ENCODE measurements around the gene RTL9. TPM values are rescaled to one million over a fixed set of nuclear protein-coding genes. Genes with fewer than 3 reads are reported as not detected.

Gene RTL9
- polyA plus RNA-seq, 1 of the 3 experiments (the other 2 are of a cell fraction): 0.02 TPM

DNA sequence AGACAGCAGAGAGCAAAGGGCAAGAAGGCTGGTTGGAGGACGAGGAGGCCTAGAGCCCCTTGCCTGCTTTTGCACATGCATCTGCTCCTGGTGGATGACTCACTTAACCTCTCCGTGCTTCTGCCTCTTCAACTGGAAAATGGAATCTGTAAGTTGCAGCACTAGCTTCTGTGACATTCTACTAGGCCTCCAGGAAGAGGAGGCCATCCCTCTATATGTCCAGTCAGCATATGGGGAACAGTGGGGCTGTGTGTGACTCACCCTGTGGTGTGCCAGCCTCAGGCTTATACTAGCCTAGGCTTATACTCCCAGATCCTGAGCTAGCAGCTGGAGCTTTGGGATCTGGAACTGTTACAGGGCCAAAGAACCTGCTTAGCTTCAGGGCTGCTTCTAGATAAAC is 36.0 kb downstream of the RTL9 start:
- H3K9ac ChIP-seq: no peak overlapping the region
- H3K9me3 ChIP-seq: no peaks in the 10 kb centered on the region
- no peaks in the 10 kb centered on the region for H3K79me2 ChIP-seq (ENCODE audit: insufficient read depth)
- H3K4me3 ChIP-seq (ENCODE audit: low read depth in 2 of 2, low read length in 1 of 2): no peak overlapping the region
- no peak overlapping the region for H2AFZ ChIP-seq (ENCODE audit: low read depth)
- ChIA-PET POLR2A (no interaction called here), CTCF (interaction anchor here (3.4 kb wide), 1 partner anchor 13 kb away, joined by 15 read pairs; no protein-coding TSS in a partner anchor)
- H3K36me3 ChIP-seq (replicated peaks in 1 of 2; ENCODE audit: control insufficient read depth in 1 of 2, insufficient read depth in 2 of 2, low read length in 1 of 2): no peaks in the 10 kb centered on the region
- H3F3A ChIP-seq (replicated peaks; ENCODE audit: insufficient read depth): no peaks in the 10 kb centered on the region
- no peak overlapping the region for H3K27ac ChIP-seq (ENCODE audit: low read depth in 2 of 2, low read length in 1 of 2)
- H4K20me1 ChIP-seq (ENCODE audit: insufficient read depth): no peaks in the 10 kb centered on the region
- H3K4me1 ChIP-seq (ENCODE audit: control insufficient read depth in 1 of 2, insufficient read depth in 2 of 2, low read depth in 1 of 2, low read length in 1 of 2): 0 out of 4 replicates have a peak, but pooled peaks cover 0 to 10% of the 10 kb centered on the region in 2 experiments
- no peaks in the 10 kb centered on the region for H3K9me2 ChIP-seq
- no peak overlapping the region for H3K4me2 ChIP-seq
- H3K27me3 ChIP-seq (ENCODE audit: insufficient read depth): no peaks in the 10 kb centered on the region; the same call in 1 of the 2 replicates
- 15% methylated on average over 2 of the region's 2 CpGs for WGBS (ENCODE audit: low lambda C conversion rate)
- DNase-seq: no peak
- TF ChIP-seq RXRA (IDR thresholded peaks at IDR 0.05; ENCODE audit: borderline replicate concordance, low read depth): no peak
- no peak for TF ChIP-seq FOXJ3 (CRISPR knock-in tag; IDR thresholded peaks at IDR 0.05)
- TF ChIP-seq, protein P1, sequence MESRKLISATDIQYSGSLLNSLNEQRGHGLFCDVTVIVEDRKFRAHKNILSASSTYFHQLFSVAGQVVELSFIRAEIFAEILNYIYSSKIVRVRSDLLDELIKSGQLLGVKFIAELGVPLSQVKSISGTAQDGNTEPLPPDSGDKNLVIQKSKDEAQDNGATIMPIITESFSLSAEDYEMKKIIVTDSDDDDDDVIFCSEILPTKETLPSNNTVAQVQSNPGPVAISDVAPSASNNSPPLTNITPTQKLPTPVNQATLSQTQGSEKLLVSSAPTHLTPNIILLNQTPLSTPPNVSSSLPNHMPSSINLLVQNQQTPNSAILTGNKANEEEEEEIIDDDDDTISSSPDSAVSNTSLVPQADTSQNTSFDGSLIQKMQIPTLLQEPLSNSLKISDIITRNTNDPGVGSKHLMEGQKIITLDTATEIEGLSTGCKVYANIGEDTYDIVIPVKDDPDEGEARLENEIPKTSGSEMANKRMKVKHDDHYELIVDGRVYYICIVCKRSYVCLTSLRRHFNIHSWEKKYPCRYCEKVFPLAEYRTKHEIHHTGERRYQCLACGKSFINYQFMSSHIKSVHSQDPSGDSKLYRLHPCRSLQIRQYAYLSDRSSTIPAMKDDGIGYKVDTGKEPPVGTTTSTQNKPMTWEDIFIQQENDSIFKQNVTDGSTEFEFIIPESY (IDR thresholded peaks at IDR 0.05; ENCODE audit: borderline replicate concordance, low read depth): no peak
- no peak for TF ChIP-seq RCOR1 (IDR thresholded peaks at IDR 0.05; ENCODE audit: low read length)
- no peak for TF ChIP-seq MEF2A (IDR thresholded peaks at IDR 0.05; ENCODE audit: borderline replicate concordance, low read depth)
- TF ChIP-seq TCF12 (IDR thresholded peaks at IDR 0.05): peak; percentile 56; the same call in 1 of the 2 replicates
- TF ChIP-seq FOSL2 (IDR thresholded peaks at IDR 0.05; ENCODE audit: borderline replicate concordance, low read depth): peak; percentile 52; the same call in 1 of the 2 replicates
- no peak for TF ChIP-seq YY1 (IDR thresholded peaks at IDR 0.05; ENCODE audit: low read depth)
- TF ChIP-seq JUND (IDR thresholded peaks at IDR 0.05): peak; percentile 67
- TF ChIP-seq TEAD4 (IDR thresholded peaks at IDR 0.05; ENCODE audit: borderline replicate concordance, insufficient read depth): no peak
- no peak for TF ChIP-seq EZH2phosphoT487 (IDR thresholded peaks at IDR 0.05; ENCODE audit: borderline replicate concordance, low read depth)
- TF ChIP-seq, protein P2, sequence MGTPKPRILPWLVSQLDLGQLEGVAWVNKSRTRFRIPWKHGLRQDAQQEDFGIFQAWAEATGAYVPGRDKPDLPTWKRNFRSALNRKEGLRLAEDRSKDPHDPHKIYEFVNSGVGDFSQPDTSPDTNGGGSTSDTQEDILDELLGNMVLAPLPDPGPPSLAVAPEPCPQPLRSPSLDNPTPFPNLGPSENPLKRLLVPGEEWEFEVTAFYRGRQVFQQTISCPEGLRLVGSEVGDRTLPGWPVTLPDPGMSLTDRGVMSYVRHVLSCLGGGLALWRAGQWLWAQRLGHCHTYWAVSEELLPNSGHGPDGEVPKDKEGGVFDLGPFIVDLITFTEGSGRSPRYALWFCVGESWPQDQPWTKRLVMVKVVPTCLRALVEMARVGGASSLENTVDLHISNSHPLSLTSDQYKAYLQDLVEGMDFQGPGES (IDR thresholded peaks at IDR 0.05; ENCODE audit: low read depth, low read length): no peak
- no peak for TF ChIP-seq GABPA (IDR thresholded peaks at IDR 0.05; ENCODE audit: low read depth)
- 0 out of 4 replicates have a peak, but pooled peaks of 1 of the 2 experiments have one; percentile 16 for TF ChIP-seq EP300 (IDR thresholded peaks at IDR 0.05; ENCODE audit: borderline replicate concordance in 1 of 2, low read depth in 1 of 2, low read length in 1 of 2)
- no peak for TF ChIP-seq CHD2 (IDR thresholded peaks at IDR 0.05; ENCODE audit: low read length, partially characterized antibody)
- no peak for TF ChIP-seq ELF1 (IDR thresholded peaks at IDR 0.05)
- no peak for TF ChIP-seq POLR2AphosphoS5 (IDR thresholded peaks at IDR 0.05; ENCODE audit: low read depth, low read length)
- no peak for TF ChIP-seq RFX5 (IDR thresholded peaks at IDR 0.05; ENCODE audit: low read length)
- no peak for TF ChIP-seq SIN3A (IDR thresholded peaks at IDR 0.05; ENCODE audit: borderline replicate concordance, low read depth, low read length)
- TF ChIP-seq, protein P3, sequence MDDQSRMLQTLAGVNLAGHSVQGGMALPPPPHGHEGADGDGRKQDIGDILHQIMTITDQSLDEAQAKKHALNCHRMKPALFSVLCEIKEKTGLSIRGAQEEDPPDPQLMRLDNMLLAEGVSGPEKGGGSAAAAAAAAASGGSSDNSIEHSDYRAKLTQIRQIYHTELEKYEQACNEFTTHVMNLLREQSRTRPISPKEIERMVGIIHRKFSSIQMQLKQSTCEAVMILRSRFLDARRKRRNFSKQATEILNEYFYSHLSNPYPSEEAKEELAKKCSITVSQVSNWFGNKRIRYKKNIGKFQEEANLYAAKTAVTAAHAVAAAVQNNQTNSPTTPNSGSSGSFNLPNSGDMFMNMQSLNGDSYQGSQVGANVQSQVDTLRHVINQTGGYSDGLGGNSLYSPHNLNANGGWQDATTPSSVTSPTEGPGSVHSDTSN (IDR thresholded peaks at IDR 0.05): no peak
- TF ChIP-seq, protein P4, sequence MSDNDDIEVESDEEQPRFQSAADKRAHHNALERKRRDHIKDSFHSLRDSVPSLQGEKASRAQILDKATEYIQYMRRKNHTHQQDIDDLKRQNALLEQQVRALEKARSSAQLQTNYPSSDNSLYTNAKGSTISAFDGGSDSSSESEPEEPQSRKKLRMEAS (IDR thresholded peaks at IDR 0.05; ENCODE audit: low read depth): peak; percentile 44; the same call in 1 of the 2 replicates
- TF ChIP-seq, protein P5, sequence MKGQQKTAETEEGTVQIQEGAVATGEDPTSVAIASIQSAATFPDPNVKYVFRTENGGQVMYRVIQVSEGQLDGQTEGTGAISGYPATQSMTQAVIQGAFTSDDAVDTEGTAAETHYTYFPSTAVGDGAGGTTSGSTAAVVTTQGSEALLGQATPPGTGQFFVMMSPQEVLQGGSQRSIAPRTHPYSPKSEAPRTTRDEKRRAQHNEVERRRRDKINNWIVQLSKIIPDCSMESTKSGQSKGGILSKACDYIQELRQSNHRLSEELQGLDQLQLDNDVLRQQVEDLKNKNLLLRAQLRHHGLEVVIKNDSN (IDR thresholded peaks at IDR 0.05; ENCODE audit: borderline replicate concordance, low read depth): no peak
- TF ChIP-seq, protein P6, sequence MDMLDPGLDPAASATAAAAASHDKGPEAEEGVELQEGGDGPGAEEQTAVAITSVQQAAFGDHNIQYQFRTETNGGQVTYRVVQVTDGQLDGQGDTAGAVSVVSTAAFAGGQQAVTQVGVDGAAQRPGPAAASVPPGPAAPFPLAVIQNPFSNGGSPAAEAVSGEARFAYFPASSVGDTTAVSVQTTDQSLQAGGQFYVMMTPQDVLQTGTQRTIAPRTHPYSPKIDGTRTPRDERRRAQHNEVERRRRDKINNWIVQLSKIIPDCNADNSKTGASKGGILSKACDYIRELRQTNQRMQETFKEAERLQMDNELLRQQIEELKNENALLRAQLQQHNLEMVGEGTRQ (IDR thresholded peaks at IDR 0.05; ENCODE audit: borderline replicate concordance, low read depth, low read length): no peak
- no peak for TF ChIP-seq NRF1 (IDR thresholded peaks at IDR 0.05; ENCODE audit: low read depth, low read length)
- TF ChIP-seq, protein P7, sequence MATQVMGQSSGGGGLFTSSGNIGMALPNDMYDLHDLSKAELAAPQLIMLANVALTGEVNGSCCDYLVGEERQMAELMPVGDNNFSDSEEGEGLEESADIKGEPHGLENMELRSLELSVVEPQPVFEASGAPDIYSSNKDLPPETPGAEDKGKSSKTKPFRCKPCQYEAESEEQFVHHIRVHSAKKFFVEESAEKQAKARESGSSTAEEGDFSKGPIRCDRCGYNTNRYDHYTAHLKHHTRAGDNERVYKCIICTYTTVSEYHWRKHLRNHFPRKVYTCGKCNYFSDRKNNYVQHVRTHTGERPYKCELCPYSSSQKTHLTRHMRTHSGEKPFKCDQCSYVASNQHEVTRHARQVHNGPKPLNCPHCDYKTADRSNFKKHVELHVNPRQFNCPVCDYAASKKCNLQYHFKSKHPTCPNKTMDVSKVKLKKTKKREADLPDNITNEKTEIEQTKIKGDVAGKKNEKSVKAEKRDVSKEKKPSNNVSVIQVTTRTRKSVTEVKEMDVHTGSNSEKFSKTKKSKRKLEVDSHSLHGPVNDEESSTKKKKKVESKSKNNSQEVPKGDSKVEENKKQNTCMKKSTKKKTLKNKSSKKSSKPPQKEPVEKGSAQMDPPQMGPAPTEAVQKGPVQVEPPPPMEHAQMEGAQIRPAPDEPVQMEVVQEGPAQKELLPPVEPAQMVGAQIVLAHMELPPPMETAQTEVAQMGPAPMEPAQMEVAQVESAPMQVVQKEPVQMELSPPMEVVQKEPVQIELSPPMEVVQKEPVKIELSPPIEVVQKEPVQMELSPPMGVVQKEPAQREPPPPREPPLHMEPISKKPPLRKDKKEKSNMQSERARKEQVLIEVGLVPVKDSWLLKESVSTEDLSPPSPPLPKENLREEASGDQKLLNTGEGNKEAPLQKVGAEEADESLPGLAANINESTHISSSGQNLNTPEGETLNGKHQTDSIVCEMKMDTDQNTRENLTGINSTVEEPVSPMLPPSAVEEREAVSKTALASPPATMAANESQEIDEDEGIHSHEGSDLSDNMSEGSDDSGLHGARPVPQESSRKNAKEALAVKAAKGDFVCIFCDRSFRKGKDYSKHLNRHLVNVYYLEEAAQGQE (IDR thresholded peaks at IDR 0.05; ENCODE audit: low read depth, low read length): no peak

Data from SK-N-SH (cell line).